Lower leg skin (tissue), 4 donors: ENCODE data around the gene SPI1. TPM values are rescaled to one million over a fixed set of nuclear protein-coding genes. Genes with fewer than 3 reads are reported as not detected.
A peak's percentile ranks its signal among the peaks of the same experiment; 100 is the strongest.

ENCODE experiments used
- DNase-seq, 2 donors: peaks; one replicate each; pipeline ENCODE4 v3.0.0-alpha.2; 2019; ENCODE audit warnings: low spot score in 2 of 2
- H3K4me3 ChIP-seq: fragments of 200-600 bp; sonication (generic); 2 replicates; pipeline ENCODE4 v1.5.1; 2017; ENCODE audit warnings: mild to moderate bottlenecking, low read depth; ENCODE audit not compliant: poor library complexity, severe bottlenecking
- POLR2A ChIP-seq, 2 donors: fragments of 450-650 bp; IDR thresholded peaks; one replicate each; pipeline ENCODE4 v1.6.1; 2016 to 2017; ENCODE audit warnings: antibody characterized with exemption in 2 of 2, mild to moderate bottlenecking in 1 of 2, moderate library complexity in 1 of 2
- WGBS, 2 donors: methylation state at CpG; one replicate each; pipeline ENCODE4 v1.1.5; 2018; 5-methylcytosine and 5-hydroxymethylcytosine counted together
- intact Hi-C: fragments of 100-400 bp; cut with DNase I; formaldehyde crosslinking; loops from one replicate; pipeline ENCODE4 v1.15.0; 2023; ENCODE audit warnings: low total_unique reads
- total RNA-seq, 4 donors: library from RNA; depleted of rRNA; stranded (reverse); fragments of >200 nt; gene quantifications; one replicate each; pipeline ENCODE4 v1.1.0, GENCODE V29; 2016
- TF ChIP-seq, protein P1 (sequence below), 3 donors: fragments of 450-650 bp; IDR thresholded peaks; one replicate each; pipeline ENCODE4 v1.5.1; 2016; ENCODE audit warnings: antibody characterized with exemption in 3 of 3, mild to moderate bottlenecking in 3 of 3, moderate library complexity in 2 of 3

The SPI1 gene
- total RNA-seq, 4 donors from 2014 or later = 7.7 to 13.4 (median 10.6) TPM

DNA sequence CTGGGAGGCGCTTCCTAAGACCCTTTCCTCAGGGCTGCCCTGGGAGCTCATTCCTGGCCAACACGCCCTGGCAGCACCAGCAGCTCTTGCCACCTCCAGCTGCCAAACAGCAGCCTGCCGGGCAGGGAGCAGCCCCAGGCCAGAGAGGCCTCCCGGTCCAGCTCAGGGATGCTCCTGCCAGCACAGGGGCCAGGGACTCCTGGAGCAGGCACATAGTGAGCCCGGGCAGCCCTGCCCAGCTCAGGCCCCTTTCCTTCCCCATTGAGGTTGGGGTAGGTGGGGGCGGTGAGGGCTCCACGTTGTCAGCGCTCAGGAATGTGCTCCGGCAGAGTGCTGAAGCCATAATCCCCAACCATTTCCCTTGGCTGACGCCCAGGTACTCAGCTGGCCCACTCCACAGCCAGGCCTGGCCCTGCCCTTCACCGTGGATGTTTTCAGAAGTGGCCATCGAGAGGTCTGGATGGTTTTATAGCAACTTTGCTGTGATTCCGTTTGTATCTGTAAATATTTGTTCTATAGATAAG is 37.7 kb upstream of the SPI1 start:
- intact Hi-C loops = no loop called here
- whole genome bisulfite sequencing, 2 donors = 15 to 17% methylated on average over 9 to 12 of the region's 13 CpGs
- DNase-seq = peak; percentile 63 to 94
- TF ChIP-seq, protein P1, sequence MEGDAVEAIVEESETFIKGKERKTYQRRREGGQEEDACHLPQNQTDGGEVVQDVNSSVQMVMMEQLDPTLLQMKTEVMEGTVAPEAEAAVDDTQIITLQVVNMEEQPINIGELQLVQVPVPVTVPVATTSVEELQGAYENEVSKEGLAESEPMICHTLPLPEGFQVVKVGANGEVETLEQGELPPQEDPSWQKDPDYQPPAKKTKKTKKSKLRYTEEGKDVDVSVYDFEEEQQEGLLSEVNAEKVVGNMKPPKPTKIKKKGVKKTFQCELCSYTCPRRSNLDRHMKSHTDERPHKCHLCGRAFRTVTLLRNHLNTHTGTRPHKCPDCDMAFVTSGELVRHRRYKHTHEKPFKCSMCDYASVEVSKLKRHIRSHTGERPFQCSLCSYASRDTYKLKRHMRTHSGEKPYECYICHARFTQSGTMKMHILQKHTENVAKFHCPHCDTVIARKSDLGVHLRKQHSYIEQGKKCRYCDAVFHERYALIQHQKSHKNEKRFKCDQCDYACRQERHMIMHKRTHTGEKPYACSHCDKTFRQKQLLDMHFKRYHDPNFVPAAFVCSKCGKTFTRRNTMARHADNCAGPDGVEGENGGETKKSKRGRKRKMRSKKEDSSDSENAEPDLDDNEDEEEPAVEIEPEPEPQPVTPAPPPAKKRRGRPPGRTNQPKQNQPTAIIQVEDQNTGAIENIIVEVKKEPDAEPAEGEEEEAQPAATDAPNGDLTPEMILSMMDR (IDR thresholded peaks at IDR 0.05) = no peak
- no peak for TF ChIP-seq POLR2A (IDR thresholded peaks at IDR 0.05)
- no peak overlapping the region for H3K4me3 ChIP-seq

DNA sequence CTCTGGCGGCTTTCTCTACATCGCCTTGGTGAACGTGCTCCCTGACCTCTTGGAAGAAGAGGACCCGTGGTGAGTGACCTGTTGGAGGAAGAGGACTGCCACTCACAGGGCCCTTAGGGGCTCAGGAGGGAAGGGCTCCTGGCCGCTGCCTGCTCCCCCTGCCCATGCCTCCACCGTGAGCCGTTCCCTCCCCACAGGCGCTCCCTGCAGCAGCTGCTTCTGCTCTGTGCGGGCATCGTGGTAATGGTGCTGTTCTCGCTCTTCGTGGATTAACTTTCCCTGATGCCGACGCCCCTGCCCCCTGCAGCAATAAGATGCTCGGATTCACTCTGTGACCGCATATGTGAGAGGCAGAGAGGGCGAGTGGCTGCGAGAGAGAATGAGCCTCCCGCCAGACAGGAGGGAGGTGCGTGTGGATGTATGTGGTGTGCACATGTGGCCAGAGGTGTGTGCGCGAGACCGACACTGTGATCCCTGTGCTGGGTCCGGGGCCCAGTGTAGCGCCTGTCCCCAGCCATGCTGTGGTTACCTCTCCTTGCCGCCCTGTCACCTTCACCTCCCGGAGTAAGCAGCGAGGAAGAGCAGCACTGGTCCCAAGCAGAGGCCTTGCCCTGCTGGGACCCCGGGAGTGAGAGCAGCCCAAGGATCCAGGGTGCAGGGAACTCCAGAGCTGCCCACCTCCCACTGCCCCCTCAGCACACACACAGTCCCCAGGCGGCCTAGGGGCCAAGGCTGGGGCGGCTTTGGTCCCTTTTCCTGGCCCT is 36.9 kb upstream of the SPI1 start:
- WGBS, 2 donors = 77 to 81% methylated on average over 28 to 30 of the region's 31 CpGs
- TF ChIP-seq, protein P1 (IDR thresholded peaks at IDR 0.05) = no peak
- no peak for TF ChIP-seq POLR2A (IDR thresholded peaks at IDR 0.05)
- DNase-seq = no peak
- H3K4me3 ChIP-seq = no peak overlapping the region
- intact Hi-C loops = no loop called here

DNA sequence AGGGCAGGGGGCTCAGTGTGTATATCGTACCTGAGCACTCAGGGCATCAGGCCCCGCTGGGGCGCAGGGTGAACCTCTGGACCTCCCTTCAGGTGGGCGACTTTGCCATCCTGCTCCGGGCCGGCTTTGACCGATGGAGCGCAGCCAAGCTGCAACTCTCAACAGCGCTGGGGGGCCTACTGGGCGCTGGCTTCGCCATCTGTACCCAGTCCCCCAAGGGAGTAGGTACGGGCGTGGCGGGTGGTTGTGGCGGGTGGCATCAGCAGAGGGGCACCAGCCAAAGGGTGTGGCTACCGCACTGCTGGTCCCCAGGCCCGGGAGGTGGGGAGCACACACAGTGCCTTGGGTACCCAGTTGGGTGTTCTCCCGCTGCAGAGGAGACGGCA is 36.3 kb upstream of the SPI1 start:
- H3K4me3 ChIP-seq = no peak overlapping the region
- intact Hi-C loops = no loop called here
- WGBS, 2 donors = 88 to 92% methylated on average over 6 to 15 of the region's 19 CpGs
- DNase-seq = no peak
- TF ChIP-seq, protein P1 (IDR thresholded peaks at IDR 0.05) = no peak
- no peak for TF ChIP-seq POLR2A (IDR thresholded peaks at IDR 0.05)

DNA sequence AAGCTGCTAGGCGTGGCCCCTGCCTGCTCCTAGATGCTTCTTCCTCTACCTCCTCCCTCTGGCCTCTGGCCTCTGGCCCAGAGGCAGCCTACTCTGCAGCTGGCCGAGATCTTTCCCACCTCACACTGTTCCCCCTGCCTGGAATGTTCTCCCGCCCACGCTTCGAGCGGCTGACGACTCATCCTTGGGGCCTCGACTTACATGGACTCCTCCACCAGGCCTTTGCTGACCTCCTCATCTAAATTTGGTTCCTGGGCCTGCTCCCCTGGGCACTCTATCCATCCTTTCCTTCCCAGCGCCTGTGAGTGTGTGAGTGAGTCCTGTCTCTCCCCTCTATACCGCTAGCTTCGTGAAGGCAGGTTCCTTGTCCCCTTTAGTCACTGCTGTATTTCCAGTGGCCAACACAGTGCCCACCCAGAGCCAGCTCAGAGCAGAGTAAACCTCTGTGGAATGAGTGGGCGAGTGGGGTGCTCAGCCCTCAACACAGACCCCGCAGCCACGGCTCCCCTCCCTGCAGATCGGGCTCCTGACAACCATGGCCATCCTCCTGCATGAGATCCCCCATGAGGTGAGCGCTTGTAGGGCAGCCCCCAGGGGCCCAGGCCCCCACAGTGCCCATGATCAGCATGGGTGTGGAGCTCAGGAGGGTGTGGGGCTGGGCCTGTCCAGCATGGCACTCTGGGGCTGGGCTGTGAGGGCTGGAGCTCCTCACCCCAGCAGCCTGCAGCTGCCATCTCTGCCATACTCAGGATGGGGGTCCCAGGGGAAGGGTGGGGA is 35.7 kb upstream of the SPI1 start:
- intact Hi-C loops = no loop called here
- H3K4me3 ChIP-seq = no peak overlapping the region
- 68 to 72% methylated on average over 15 to 16 of the region's 16 CpGs for WGBS, 2 donors
- no peak for TF ChIP-seq POLR2A (IDR thresholded peaks at IDR 0.05)
- TF ChIP-seq, protein P1 (IDR thresholded peaks at IDR 0.05) = no peak
- DNase-seq = no peak

DNA sequence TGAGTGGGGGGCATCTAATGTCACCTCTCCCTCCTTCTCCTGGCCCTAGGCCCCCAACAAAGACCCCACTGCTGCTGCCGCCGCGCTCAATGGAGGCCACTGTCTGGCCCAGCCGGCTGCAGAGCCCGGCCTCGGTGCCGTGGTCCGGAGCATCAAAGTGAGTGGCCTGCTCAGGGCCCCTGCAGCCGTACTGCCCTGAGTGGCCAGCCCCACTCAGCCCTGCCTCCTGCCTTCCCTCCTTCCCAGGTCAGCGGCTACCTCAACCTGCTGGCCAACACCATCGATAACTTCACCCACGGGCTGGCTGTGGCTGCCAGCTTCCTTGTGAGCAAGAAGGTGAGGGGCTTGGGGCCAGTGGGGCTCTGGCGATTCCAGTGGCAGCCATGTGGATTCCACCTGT is 35.0 kb upstream of the SPI1 start:
- intact Hi-C loops = no loop called here
- no peak overlapping the region for H3K4me3 ChIP-seq
- no peak for DNase-seq
- no peak for TF ChIP-seq POLR2A (IDR thresholded peaks at IDR 0.05)
- WGBS, 2 donors = 83 to 84% methylated on average over 11 to 13 of the region's 13 CpGs
